Measurements from ENCODE around the gene IL21R. TPM values are rescaled to one million over a fixed set of nuclear protein-coding genes. Genes with fewer than 3 reads are reported as not detected.

IL21R gene
- total RNA-seq, 1 experiment from 2014 or later = 3.8 TPM

GRCh38 chr16:27498031-27498825, 96.3 kb downstream of the IL21R start:
- intact Hi-C loops (cut with micrococcal nuclease; ENCODE audit: unreplicated experiment) = no loop called here
- no peak for TF ChIP-seq EZH2 (IDR thresholded peaks at IDR 0.05; ENCODE audit: low read depth)
- TF ChIP-seq, protein P1, sequence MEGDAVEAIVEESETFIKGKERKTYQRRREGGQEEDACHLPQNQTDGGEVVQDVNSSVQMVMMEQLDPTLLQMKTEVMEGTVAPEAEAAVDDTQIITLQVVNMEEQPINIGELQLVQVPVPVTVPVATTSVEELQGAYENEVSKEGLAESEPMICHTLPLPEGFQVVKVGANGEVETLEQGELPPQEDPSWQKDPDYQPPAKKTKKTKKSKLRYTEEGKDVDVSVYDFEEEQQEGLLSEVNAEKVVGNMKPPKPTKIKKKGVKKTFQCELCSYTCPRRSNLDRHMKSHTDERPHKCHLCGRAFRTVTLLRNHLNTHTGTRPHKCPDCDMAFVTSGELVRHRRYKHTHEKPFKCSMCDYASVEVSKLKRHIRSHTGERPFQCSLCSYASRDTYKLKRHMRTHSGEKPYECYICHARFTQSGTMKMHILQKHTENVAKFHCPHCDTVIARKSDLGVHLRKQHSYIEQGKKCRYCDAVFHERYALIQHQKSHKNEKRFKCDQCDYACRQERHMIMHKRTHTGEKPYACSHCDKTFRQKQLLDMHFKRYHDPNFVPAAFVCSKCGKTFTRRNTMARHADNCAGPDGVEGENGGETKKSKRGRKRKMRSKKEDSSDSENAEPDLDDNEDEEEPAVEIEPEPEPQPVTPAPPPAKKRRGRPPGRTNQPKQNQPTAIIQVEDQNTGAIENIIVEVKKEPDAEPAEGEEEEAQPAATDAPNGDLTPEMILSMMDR (conservative IDR thresholded peaks at IDR 0.05) = no peak

DNA sequence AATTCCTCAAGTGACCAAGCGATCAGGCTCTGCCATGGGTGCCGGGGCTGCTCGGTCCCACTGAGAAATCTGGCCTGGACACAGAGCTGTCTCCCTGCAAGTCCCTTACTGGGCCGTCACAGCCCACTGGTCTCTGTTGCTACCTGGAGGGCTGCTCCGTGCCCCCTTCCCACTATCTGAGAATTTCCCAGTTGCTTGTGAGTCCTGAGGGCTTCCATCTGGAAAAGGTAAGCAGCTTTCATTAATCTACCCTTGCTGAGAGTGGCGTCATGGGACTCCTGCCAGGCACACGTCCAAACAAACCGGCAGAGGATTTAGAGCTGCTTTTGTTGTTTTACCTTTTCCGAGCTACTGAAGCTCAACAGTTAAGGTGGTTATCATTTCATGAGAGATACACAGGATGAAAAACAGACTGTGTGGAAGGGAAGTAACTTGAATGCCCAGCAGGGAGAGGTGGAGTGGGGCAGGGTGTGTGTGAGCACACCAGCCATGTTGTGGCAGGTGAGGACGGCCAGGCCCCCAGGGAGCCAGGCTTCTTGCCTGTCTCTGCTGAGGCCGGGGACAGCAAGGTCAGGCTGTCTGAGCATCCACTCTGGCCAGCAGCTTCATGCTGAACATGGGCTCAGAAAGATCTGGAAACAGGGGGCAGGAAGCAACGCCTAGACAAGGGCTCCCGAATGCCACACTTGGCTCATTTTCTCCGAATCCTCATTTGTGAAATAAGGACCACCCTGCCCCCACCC, 97.1 kb downstream of the IL21R start:
- Histone ChIP-seq H3K36me3 (ENCODE audit: low read depth) (peaks cover 41% of the 10 kb centered on the region), H3K27me3 (ENCODE audit: insufficient read depth, low read depth) (no peaks in the 10 kb centered on the region), H3K79me2 (ENCODE audit: low read depth) (no peaks in the 10 kb centered on the region), H3F3A (ENCODE audit: insufficient read depth, low read depth) (no peaks in the 10 kb centered on the region), H3K4me3 (no peak overlapping the region), H3K9me2 (ENCODE audit: insufficient read depth) (no peaks in the 10 kb centered on the region), H2AFZ (no peak overlapping the region), H3K4me1 (replicated peaks; ENCODE audit: insufficient read depth) (no peaks in the 10 kb centered on the region), H3K4me2 (no peak overlapping the region), H4K20me1 (ENCODE audit: insufficient read depth) (no peaks in the 10 kb centered on the region), H3K27ac (no peak overlapping the region), H3K9me3 (ENCODE audit: insufficient read depth, low read depth) (no peaks in the 10 kb centered on the region)
- no peak for DNase-seq
- ChIA-PET POLR2A (ENCODE audit: unreplicated experiment) (no interaction called here), CTCF (no interaction called here)
- TF ChIP-seq EZH2 (IDR thresholded peaks at IDR 0.05; ENCODE audit: low read depth) = no peak
- TF ChIP-seq, protein P1 (conservative IDR thresholded peaks at IDR 0.05) = no peak
- BruUV-seq (replicated peaks) = no TSS peak
- intact Hi-C loops (cut with micrococcal nuclease; ENCODE audit: unreplicated experiment) = no loop called here

More at GRCh38 chr16:27498031-27498825, 96.3 kb downstream of the IL21R start:
- H3K79me2 ChIP-seq (ENCODE audit: low read depth) = no peaks in the 10 kb centered on the region
- H3K9me2 ChIP-seq (ENCODE audit: insufficient read depth) = no peaks in the 10 kb centered on the region
- no peak overlapping the region for H3K4me3 ChIP-seq
- no peak overlapping the region for H2AFZ ChIP-seq
- H3F3A ChIP-seq (ENCODE audit: insufficient read depth, low read depth) = no peaks in the 10 kb centered on the region
- no peaks in the 10 kb centered on the region for H3K4me1 ChIP-seq (replicated peaks; ENCODE audit: insufficient read depth)
- ChIA-PET POLR2A (ENCODE audit: unreplicated experiment) (no interaction called here), CTCF (no interaction called here)
- DNase-seq = no peak
- peaks cover 34% of the 10 kb centered on the region for H3K36me3 ChIP-seq (ENCODE audit: low read depth)
- H3K27ac ChIP-seq = no peak overlapping the region
- BruUV-seq (replicated peaks) = no TSS peak
- H3K4me2 ChIP-seq = no peak overlapping the region
- no peaks in the 10 kb centered on the region for H3K27me3 ChIP-seq (ENCODE audit: insufficient read depth, low read depth)
- H3K9me3 ChIP-seq (ENCODE audit: insufficient read depth, low read depth) = no peaks in the 10 kb centered on the region
- no peaks in the 10 kb centered on the region for H4K20me1 ChIP-seq (ENCODE audit: insufficient read depth)

DNA sequence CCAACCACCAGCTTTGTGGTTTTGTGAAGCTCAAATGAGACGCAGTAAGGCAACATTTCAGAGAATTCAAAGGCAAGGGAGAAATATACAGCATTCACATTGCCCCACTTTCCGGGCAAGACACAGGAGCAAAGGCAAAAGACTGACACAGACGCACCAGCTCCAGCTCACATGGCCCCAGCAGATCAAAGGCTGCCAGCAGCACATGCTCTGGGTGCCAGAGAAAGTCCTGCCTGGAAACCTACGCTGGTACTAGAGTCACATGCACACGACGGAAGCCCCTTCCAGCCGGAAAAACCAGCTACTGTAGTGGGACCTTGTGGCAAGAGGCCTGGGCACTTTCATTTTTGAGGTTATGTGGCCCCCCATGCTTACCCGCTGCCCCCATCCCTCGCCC, 97.7 kb downstream of the IL21R start:
- ChIA-PET POLR2A (ENCODE audit: unreplicated experiment) (no interaction called here), CTCF (no interaction called here)
- Histone ChIP-seq H3K27me3 (ENCODE audit: insufficient read depth, low read depth) (no peaks in the 10 kb centered on the region), H2AFZ (no peak overlapping the region), H3K9me3 (ENCODE audit: insufficient read depth, low read depth) (no peaks in the 10 kb centered on the region), H3K4me3 (no peak overlapping the region), H3K4me2 (no peak overlapping the region), H3K27ac (no peak overlapping the region), H3K36me3 (ENCODE audit: low read depth) (peaks cover 39% of the 10 kb centered on the region), H3K4me1 (replicated peaks; ENCODE audit: insufficient read depth) (no peaks in the 10 kb centered on the region), H4K20me1 (ENCODE audit: insufficient read depth) (no peaks in the 10 kb centered on the region), H3K9me2 (ENCODE audit: insufficient read depth) (no peaks in the 10 kb centered on the region), H3F3A (ENCODE audit: insufficient read depth, low read depth) (no peaks in the 10 kb centered on the region), H3K79me2 (ENCODE audit: low read depth) (no peaks in the 10 kb centered on the region)
- BruUV-seq (replicated peaks) = no TSS peak
- DNase-seq = no peak
- TF ChIP-seq EZH2 (IDR thresholded peaks at IDR 0.05; ENCODE audit: low read depth) = no peak
- TF ChIP-seq, protein P1 (conservative IDR thresholded peaks at IDR 0.05) = no peak
- intact Hi-C loops (cut with micrococcal nuclease; ENCODE audit: unreplicated experiment) = no loop called here
